Hepatocyte (in vitro differentiated cells): ENCODE data around the gene TCF7. TPM values are rescaled to one million over a fixed set of nuclear protein-coding genes. Genes with fewer than 3 reads are reported as not detected.

ENCODE experiments used
- DNase-seq: peaks from one replicate; pipeline ENCODE4 v3.0.0-alpha.2; 2016; ENCODE audit warnings: low spot score
- H2AFZ ChIP-seq: fragments of 200-600 bp; sonication (generic); 2 replicates; pipeline ENCODE4 v1.6.0; 2016; ENCODE audit warnings: antibody characterized with exemption, mild to moderate bottlenecking
- H3K27ac ChIP-seq: fragments of 200-600 bp; sonication (generic); 2 replicates; pipeline ENCODE4 v1.5.1; 2016; ENCODE audit warnings: mild to moderate bottlenecking
- H3K27me3 ChIP-seq: fragments of 200-600 bp; sonication (generic); 2 replicates; pipeline ENCODE4 v1.6.1; 2016
- H3K36me3 ChIP-seq: fragments of 200-600 bp; sonication (generic); replicated peaks from 2 replicates; pipeline ENCODE4 v1.5.1; 2016; ENCODE audit warnings: low read depth; ENCODE audit not compliant: insufficient read depth
- H3K4me1 ChIP-seq: fragments of 200-600 bp; sonication (generic); 2 replicates; pipeline ENCODE4 v1.5.1; 2016; ENCODE audit warnings: mild to moderate bottlenecking, moderate library complexity; ENCODE audit not compliant: insufficient read depth
- H3K4me2 ChIP-seq: fragments of 200-600 bp; sonication (generic); 2 replicates; pipeline ENCODE4 v1.6.0; 2016
- H3K4me3 ChIP-seq: fragments of 200-600 bp; sonication (generic); 2 replicates; pipeline ENCODE4 v1.5.1; 2016; ENCODE audit warnings: mild to moderate bottlenecking
- H3K79me2 ChIP-seq: fragments of 200-600 bp; sonication (generic); 2 replicates; pipeline ENCODE4 v1.6.0; 2017; ENCODE audit warnings: mild to moderate bottlenecking
- H3K9me2 ChIP-seq: fragments of 200-600 bp; sonication (generic); replicated peaks from 2 replicates; pipeline ENCODE4 v1.6.0; 2017; ENCODE audit warnings: mild to moderate bottlenecking; ENCODE audit not compliant: insufficient read depth
- H3K9me3 ChIP-seq: fragments of 200-600 bp; sonication (generic); 2 replicates; pipeline ENCODE4 v1.5.1; 2016; ENCODE audit warnings: low read depth, mild to moderate bottlenecking
- H4K20me1 ChIP-seq: fragments of 200-600 bp; sonication (generic); 2 replicates; pipeline ENCODE4 v1.6.0; 2016; ENCODE audit warnings: mild to moderate bottlenecking; ENCODE audit not compliant: insufficient read depth, poor library complexity, severe bottlenecking
- EZH2 ChIP-seq: fragments of 200-600 bp; sonication (generic); IDR thresholded peaks from 2 replicates; pipeline ENCODE4 v1.6.1; 2016; ENCODE audit warnings: antibody characterized with exemption, mild to moderate bottlenecking, borderline replicate concordance
- EZH2phosphoT487 ChIP-seq: fragments of 200-600 bp; sonication (generic); IDR thresholded peaks from one replicate; pipeline ENCODE4 v1.6.1; 2018; ENCODE audit warnings: antibody characterized with exemption, mild to moderate bottlenecking, low read depth, moderate library complexity; ENCODE audit not compliant: unreplicated experiment, severe bottlenecking
- whole genome bisulfite sequencing: methylation state at CpG from one replicate; pipeline ENCODE4 v1.1.6; 2016; ENCODE audit warnings: low lambda C conversion rate; ENCODE audit errors: missing lambda C conversion rate; 5-methylcytosine and 5-hydroxymethylcytosine counted together
- polyA plus RNA-seq: library from polyadenylated mRNA; unstranded; fragments of >200 nt; fragmentation: Nextera tagmentation; extraction: Ambion mirVana; gene quantifications from 2 replicates; pipeline ENCODE4 v1.2.1, GENCODE V29; 2016
- total RNA-seq: library from RNA; depleted of rRNA; stranded (reverse); fragments of >200 nt; gene quantifications from 2 replicates; pipeline ENCODE4 v1.2.3, GENCODE V29; 2014
- TF ChIP-seq, protein P1 (sequence below): fragments of 200-600 bp; sonication (generic); IDR thresholded peaks from 2 replicates; pipeline ENCODE4 v1.5.1; 2016; ENCODE audit warnings: antibody characterized with exemption, mild to moderate bottlenecking; ENCODE audit not compliant: poor library complexity

The TCF7 gene
- total and polyA plus RNA-seq, 2 experiments from 2014 or later, result 7.5 to 8.1 TPM

DNA sequence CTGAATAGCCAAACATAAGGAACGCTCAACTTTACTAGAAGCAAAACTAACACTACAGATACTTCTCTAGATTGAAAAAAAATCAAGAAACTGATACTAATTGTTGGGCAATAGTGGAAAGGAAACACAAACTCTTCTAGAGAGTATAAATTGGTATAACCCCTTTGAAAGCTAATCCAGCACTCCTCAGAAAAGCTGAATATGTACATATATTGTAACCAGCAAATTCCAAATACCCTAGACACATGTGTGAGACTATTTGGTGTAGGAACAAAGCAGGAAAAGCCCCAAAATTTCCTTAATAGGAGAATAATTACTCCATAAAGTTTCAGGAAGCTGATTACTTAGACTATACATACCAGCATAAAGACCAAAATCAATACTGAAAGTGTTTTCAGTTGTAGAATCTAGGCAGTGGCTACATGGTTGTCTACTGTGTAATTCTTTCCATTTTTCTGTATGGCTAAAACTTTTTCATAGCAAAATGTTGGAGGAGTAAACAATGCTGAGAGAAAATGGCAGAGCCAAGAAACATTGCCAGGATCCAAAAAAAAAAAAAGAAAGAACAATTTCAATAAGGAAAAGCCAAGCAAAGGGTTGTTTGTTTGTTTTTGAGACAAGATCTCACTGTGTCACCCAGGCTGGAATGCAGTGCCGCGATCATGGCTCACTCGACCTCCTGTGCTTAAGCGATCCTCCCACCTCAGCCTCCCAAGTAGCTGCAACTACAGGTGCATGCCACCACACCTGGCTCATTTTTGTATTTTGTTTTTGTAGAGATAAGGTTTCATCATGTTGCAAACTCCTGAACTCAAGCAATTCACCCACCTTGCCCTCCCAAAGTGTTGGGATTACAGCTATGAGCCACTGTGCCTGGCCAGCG, 47.3 kb downstream of the TCF7 start:
- peaks cover 18% of the 10 kb centered on the region for H3K36me3 ChIP-seq
- H2AFZ ChIP-seq, result no peak overlapping the region
- WGBS, result 99% methylated on average over 6 of the region's 6 CpGs
- H3K27ac ChIP-seq, result no peak overlapping the region
- H3K4me1 ChIP-seq, result no peaks in the 10 kb centered on the region
- TF ChIP-seq EZH2, result no peak
- TF ChIP-seq, protein P1, sequence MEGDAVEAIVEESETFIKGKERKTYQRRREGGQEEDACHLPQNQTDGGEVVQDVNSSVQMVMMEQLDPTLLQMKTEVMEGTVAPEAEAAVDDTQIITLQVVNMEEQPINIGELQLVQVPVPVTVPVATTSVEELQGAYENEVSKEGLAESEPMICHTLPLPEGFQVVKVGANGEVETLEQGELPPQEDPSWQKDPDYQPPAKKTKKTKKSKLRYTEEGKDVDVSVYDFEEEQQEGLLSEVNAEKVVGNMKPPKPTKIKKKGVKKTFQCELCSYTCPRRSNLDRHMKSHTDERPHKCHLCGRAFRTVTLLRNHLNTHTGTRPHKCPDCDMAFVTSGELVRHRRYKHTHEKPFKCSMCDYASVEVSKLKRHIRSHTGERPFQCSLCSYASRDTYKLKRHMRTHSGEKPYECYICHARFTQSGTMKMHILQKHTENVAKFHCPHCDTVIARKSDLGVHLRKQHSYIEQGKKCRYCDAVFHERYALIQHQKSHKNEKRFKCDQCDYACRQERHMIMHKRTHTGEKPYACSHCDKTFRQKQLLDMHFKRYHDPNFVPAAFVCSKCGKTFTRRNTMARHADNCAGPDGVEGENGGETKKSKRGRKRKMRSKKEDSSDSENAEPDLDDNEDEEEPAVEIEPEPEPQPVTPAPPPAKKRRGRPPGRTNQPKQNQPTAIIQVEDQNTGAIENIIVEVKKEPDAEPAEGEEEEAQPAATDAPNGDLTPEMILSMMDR, result no peak
- no peak for TF ChIP-seq EZH2phosphoT487
- no peaks in the 10 kb centered on the region for H3K9me2 ChIP-seq
- peaks cover 11% of the 10 kb centered on the region for H4K20me1 ChIP-seq
- H3K27me3 ChIP-seq, result no peaks in the 10 kb centered on the region
- DNase-seq, result no peak
- H3K4me2 ChIP-seq, result no peak overlapping the region
- H3K4me3 ChIP-seq, result no peak overlapping the region
- H3K9me3 ChIP-seq, result peaks cover 10% of the 10 kb centered on the region
- H3K79me2 ChIP-seq, result peaks cover 71% of the 10 kb centered on the region

DNA sequence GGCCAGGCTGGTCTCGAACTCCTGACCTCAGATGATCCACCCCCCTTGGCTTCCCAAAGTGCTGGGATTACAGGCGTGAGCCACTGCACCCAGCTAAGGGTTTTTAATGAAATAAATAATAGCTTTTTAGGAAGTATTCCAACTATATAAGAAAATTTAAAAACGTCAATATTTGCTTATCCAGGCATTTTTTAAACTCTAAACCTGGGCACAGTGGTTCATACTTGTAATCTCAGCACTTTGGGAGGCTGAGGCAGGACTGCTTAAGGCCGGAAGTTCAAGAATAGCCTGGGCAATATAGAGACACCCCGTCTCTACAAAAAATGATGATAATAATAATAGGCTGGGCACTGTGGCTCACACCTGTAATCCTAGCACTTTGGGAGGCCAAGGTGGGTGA, 48.1 kb downstream of the TCF7 start:
- DNase-seq, result no peak
- Histone ChIP-seq H3K9me2 (no peaks in the 10 kb centered on the region), H3K36me3 (peaks cover 18% of the 10 kb centered on the region), H3K4me2 (no peak overlapping the region), H3K4me3 (no peak overlapping the region), H3K9me3 (peaks cover 10% of the 10 kb centered on the region), H3K79me2 (peaks cover 78% of the 10 kb centered on the region), H3K27ac (no peak overlapping the region), H3K27me3 (no peaks in the 10 kb centered on the region), H4K20me1 (peaks cover 18% of the 10 kb centered on the region), H3K4me1 (no peaks in the 10 kb centered on the region), H2AFZ (no peak overlapping the region)
- TF ChIP-seq EZH2phosphoT487, result no peak
- TF ChIP-seq, protein P1, result no peak
- TF ChIP-seq EZH2, result no peak
- 97% methylated on average over 5 of the region's 5 CpGs for WGBS

- DNase-seq, result no peak
- Histone ChIP-seq H2AFZ (no peak overlapping the region), H3K79me2 (peaks cover 96% of the 10 kb centered on the region), H3K4me1 (peaks cover 16% of the 10 kb centered on the region), H3K9me3 (no peaks in the 10 kb centered on the region), H3K4me3 (no peak overlapping the region), H3K4me2 (no peak overlapping the region), H3K27me3 (no peaks in the 10 kb centered on the region), H3K9me2 (no peaks in the 10 kb centered on the region), H4K20me1 (peaks cover 88% of the 10 kb centered on the region), H3K36me3 (peaks cover 3% of the 10 kb centered on the region), H3K27ac (no peak overlapping the region)
- TF ChIP-seq EZH2 (no peak), EZH2phosphoT487 (no peak)
- TF ChIP-seq, protein P1, result no peak
- 97% methylated on average over 4 of the region's 4 CpGs for WGBS
Measured at GRCh38 chr5:134171972-134172371, 57.5 kb downstream of the TCF7 start.
